H1 (cell line): Measurements from ENCODE around the gene AIF1. TPM values are rescaled to one million over a fixed set of nuclear protein-coding genes. Genes with fewer than 3 reads are reported as not detected.

Experiments used
- CTBP2 ChIP-seq: IDR thresholded peaks from 2 replicates; pipeline ENCODE4 v1.7.0; 2011; ENCODE audit warnings: borderline replicate concordance, mild to moderate bottlenecking, moderate library complexity, mixed read lengths, low read length; ENCODE audit not compliant: insufficient read depth, insufficient read length
- PHF8 ChIP-seq: fragments of 200-600 bp; sonication (generic); conservative IDR thresholded peaks from 2 replicates; pipeline ENCODE4 v1.7.1; 2012; ENCODE audit warnings: low read depth, mild to moderate bottlenecking, inconsistent platforms, low read length, moderate library complexity
- POLR2A ChIP-seq, 2 experiments: IDR thresholded peaks; 1 replicate in 1 of 2; 2 replicates in 1 of 2; pipeline ENCODE4 v1.6.1; 2011; ENCODE audit warnings: low read depth in 2 of 2, low read length in 2 of 2, mild to moderate bottlenecking in 2 of 2; ENCODE audit errors: control extremely low read depth in 1 of 2
- SAP30 ChIP-seq: fragments of 300-600 bp; sonication (generic); IDR thresholded peaks from 2 replicates; pipeline ENCODE4 v1.7.1; 2012; ENCODE audit warnings: low read length, moderate library complexity, mild to moderate bottlenecking, inconsistent platforms; ENCODE audit not compliant: insufficient read depth, insufficient replicate concordance
- SP2 ChIP-seq: IDR thresholded peaks from 2 replicates; pipeline ENCODE4 v1.6.1; 2012; ENCODE audit warnings: mild to moderate bottlenecking, low read length, inconsistent platforms
- ZNF274 ChIP-seq: IDR thresholded peaks from 2 replicates; pipeline ENCODE4 v1.7.0; 2012; ENCODE audit warnings: low read length, borderline replicate concordance; ENCODE audit errors: extremely low read depth
- polyA plus RNA-seq, 7 experiments: library from polyadenylated mRNA; depleted of rRNA in 3 of 7; stranded (reverse) in 5 of 7; unstranded in 2 of 7; fragments of >200 nt in 5 of 7; fragments of 200-250 nt in 2 of 7; gene quantifications; 1 replicate in 5 of 7; 2 replicates in 1 of 7; 4 replicates in 1 of 7; pipeline versions ENCODE4 v1.2.1 to v1.2.3, GENCODE V29; 2011 to 2013; ENCODE audit warnings: missing spikeins in 2 of 7, mixed read lengths in 2 of 7
- total RNA-seq: library from RNA; stranded (reverse); fragmentation: NEBNext Ultra II Directional; extraction: Animal tissue kit (Norgen Biotek cat#: 25700); gene quantifications from 2 replicates; pipeline ENCODE4 v1.2.1, GENCODE V29; 2021
- TF ChIP-seq, protein P1 (sequence below): fragments of 300-600 bp; sonication (generic); IDR thresholded peaks from 2 replicates; pipeline ENCODE4 v1.7.1; 2012; ENCODE audit warnings: low read length, moderate library complexity, mild to moderate bottlenecking, inconsistent platforms; ENCODE audit not compliant: insufficient replicate concordance
- TF ChIP-seq, protein P2 (sequence below), 3 experiments: IDR thresholded peaks; 1 replicate in 2 of 3; 2 replicates in 1 of 3; pipeline versions ENCODE4 v1.5.1 to v1.6.1; 2011; ENCODE audit warnings: low read length in 3 of 3, mild to moderate bottlenecking in 3 of 3, inconsistent platforms in 2 of 3, low read depth in 1 of 3, moderate library complexity in 1 of 3; ENCODE audit not compliant: insufficient read depth in 1 of 3; ENCODE audit errors: control extremely low read depth in 1 of 3

The AIF1 gene
- total and polyA plus RNA-seq, 2 of the 8 experiments (the other 6 are each of a cell fraction or from before 2014, with no cell fraction given): 6.3 to 9.8 TPM

DNA sequence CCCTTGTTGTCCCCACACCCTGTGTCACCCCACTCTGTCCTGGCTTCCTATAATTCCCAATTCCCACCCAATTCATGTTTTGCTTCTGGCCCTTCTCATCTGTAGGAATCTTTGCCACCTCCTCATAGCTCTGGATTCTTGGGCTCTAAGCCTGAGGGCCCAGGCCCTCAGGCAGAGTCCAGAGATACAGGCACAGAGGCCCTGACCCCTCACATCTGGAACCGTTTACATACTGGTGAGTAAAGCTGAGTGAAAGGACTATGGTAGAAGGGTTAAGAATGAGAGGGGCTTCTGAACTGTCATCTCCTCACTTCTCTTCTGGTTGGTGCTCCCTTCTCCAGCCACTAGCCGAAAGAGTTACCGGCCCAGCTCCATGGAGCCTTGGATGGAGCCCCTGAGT is 19.1 kb downstream of the AIF1 start (continued):
- TF ChIP-seq ZNF274: no peak
- TF ChIP-seq CTBP2: no peak
- TF ChIP-seq PHF8: no peak
- no peak for TF ChIP-seq POLR2A (IDR thresholded peaks at IDR 0.05; ENCODE audit: control extremely low read depth in 1 of 2, low read depth in 2 of 2, low read length in 2 of 2)
- no peak for TF ChIP-seq SP2
- TF ChIP-seq, protein P1, sequence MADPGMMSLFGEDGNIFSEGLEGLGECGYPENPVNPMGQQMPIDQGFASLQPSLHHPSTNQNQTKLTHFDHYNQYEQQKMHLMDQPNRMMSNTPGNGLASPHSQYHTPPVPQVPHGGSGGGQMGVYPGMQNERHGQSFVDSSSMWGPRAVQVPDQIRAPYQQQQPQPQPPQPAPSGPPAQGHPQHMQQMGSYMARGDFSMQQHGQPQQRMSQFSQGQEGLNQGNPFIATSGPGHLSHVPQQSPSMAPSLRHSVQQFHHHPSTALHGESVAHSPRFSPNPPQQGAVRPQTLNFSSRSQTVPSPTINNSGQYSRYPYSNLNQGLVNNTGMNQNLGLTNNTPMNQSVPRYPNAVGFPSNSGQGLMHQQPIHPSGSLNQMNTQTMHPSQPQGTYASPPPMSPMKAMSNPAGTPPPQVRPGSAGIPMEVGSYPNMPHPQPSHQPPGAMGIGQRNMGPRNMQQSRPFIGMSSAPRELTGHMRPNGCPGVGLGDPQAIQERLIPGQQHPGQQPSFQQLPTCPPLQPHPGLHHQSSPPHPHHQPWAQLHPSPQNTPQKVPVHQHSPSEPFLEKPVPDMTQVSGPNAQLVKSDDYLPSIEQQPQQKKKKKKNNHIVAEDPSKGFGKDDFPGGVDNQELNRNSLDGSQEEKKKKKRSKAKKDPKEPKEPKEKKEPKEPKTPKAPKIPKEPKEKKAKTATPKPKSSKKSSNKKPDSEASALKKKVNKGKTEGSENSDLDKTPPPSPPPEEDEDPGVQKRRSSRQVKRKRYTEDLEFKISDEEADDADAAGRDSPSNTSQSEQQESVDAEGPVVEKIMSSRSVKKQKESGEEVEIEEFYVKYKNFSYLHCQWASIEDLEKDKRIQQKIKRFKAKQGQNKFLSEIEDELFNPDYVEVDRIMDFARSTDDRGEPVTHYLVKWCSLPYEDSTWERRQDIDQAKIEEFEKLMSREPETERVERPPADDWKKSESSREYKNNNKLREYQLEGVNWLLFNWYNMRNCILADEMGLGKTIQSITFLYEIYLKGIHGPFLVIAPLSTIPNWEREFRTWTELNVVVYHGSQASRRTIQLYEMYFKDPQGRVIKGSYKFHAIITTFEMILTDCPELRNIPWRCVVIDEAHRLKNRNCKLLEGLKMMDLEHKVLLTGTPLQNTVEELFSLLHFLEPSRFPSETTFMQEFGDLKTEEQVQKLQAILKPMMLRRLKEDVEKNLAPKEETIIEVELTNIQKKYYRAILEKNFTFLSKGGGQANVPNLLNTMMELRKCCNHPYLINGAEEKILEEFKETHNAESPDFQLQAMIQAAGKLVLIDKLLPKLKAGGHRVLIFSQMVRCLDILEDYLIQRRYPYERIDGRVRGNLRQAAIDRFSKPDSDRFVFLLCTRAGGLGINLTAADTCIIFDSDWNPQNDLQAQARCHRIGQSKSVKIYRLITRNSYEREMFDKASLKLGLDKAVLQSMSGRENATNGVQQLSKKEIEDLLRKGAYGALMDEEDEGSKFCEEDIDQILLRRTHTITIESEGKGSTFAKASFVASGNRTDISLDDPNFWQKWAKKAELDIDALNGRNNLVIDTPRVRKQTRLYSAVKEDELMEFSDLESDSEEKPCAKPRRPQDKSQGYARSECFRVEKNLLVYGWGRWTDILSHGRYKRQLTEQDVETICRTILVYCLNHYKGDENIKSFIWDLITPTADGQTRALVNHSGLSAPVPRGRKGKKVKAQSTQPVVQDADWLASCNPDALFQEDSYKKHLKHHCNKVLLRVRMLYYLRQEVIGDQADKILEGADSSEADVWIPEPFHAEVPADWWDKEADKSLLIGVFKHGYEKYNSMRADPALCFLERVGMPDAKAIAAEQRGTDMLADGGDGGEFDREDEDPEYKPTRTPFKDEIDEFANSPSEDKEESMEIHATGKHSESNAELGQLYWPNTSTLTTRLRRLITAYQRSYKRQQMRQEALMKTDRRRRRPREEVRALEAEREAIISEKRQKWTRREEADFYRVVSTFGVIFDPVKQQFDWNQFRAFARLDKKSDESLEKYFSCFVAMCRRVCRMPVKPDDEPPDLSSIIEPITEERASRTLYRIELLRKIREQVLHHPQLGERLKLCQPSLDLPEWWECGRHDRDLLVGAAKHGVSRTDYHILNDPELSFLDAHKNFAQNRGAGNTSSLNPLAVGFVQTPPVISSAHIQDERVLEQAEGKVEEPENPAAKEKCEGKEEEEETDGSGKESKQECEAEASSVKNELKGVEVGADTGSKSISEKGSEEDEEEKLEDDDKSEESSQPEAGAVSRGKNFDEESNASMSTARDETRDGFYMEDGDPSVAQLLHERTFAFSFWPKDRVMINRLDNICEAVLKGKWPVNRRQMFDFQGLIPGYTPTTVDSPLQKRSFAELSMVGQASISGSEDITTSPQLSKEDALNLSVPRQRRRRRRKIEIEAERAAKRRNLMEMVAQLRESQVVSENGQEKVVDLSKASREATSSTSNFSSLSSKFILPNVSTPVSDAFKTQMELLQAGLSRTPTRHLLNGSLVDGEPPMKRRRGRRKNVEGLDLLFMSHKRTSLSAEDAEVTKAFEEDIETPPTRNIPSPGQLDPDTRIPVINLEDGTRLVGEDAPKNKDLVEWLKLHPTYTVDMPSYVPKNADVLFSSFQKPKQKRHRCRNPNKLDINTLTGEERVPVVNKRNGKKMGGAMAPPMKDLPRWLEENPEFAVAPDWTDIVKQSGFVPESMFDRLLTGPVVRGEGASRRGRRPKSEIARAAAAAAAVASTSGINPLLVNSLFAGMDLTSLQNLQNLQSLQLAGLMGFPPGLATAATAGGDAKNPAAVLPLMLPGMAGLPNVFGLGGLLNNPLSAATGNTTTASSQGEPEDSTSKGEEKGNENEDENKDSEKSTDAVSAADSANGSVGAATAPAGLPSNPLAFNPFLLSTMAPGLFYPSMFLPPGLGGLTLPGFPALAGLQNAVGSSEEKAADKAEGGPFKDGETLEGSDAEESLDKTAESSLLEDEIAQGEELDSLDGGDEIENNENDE: no peak
- no peak for TF ChIP-seq SAP30
- TF ChIP-seq, protein P2, sequence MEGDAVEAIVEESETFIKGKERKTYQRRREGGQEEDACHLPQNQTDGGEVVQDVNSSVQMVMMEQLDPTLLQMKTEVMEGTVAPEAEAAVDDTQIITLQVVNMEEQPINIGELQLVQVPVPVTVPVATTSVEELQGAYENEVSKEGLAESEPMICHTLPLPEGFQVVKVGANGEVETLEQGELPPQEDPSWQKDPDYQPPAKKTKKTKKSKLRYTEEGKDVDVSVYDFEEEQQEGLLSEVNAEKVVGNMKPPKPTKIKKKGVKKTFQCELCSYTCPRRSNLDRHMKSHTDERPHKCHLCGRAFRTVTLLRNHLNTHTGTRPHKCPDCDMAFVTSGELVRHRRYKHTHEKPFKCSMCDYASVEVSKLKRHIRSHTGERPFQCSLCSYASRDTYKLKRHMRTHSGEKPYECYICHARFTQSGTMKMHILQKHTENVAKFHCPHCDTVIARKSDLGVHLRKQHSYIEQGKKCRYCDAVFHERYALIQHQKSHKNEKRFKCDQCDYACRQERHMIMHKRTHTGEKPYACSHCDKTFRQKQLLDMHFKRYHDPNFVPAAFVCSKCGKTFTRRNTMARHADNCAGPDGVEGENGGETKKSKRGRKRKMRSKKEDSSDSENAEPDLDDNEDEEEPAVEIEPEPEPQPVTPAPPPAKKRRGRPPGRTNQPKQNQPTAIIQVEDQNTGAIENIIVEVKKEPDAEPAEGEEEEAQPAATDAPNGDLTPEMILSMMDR (IDR thresholded peaks at IDR 0.05; ENCODE audit: control extremely low read depth in 1 of 3, insufficient read depth in 1 of 3, low read depth in 1 of 3, low read length in 3 of 3): no peak
